Pancreas (tissue), 10 donors: ENCODE data around the gene GALNT5. TPM values are rescaled to one million over a fixed set of nuclear protein-coding genes. Genes with fewer than 3 reads are reported as not detected.
"Not testable (repeated sequence)": the region's sequence is repeated elsewhere in the genome, so short reads cannot be mapped to it uniquely, and the experiment has no call there.

Experiments
- ATAC-seq, 4 donors: fragments of 200-7000 bp; cut with Tn5 transposase; one replicate each; pipeline versions ENCODE4 v1.8.0 to v1.9.1; 2020; ENCODE audit warnings: mild to moderate bottlenecking in 4 of 4, moderate library complexity in 4 of 4
- DNase-seq, 6 donors: peaks; one replicate each; pipeline ENCODE4 v3.0.0-alpha.2; 2020
- FAIRE-seq: peaks from 2 replicates; lab custom pipeline; 2012; peaks lifted over from hg19 to GRCh38; lab: Jason Lieb, UNC
- H3K27ac ChIP-seq, 4 donors: fragments of 200-600 bp; sonication (generic); 1 replicate in 3 of 4; 2 replicates in 1 of 4; pipeline versions ENCODE4 v1.5.0 to v1.8.0; 2020
- H3K27me3 ChIP-seq, 4 donors: fragments of 200-600 bp; one replicate each; pipeline ENCODE4 v1.8.0; 2021
- H3K36me3 ChIP-seq, 3 donors: fragments of 200-600 bp; sonication (generic) in 1 of 3; one replicate each; pipeline versions ENCODE4 v1.5.0 to v1.8.0; 2020 to 2021
- H3K4me1 ChIP-seq, 3 donors: fragments of 200-600 bp; one replicate each; pipeline ENCODE4 v1.8.0; 2021
- H3K4me3 ChIP-seq, 4 donors: fragments of 200-600 bp; sonication (generic) in 2 of 4; one replicate each; pipeline versions ENCODE4 v1.5.0 to v1.8.0; 2020 to 2021
- H3K9me3 ChIP-seq, 4 donors: fragments of 200-600 bp; one replicate each; pipeline ENCODE4 v1.8.0; 2021
- WGBS, 2 donors: extraction: QIAGEN DNeasy Blood & Tissue Kit; methylation state at CpG; one replicate each; pipeline ENCODE4 v1.1.7; 2013; 5-methylcytosine and 5-hydroxymethylcytosine counted together
- intact Hi-C, 3 donors: fragments of 100-400 bp; cut with DNase I; formaldehyde crosslinking; loops; one replicate each; pipeline versions ENCODE4 v1.11.1 to v1.14.2; 2022
- polyA plus RNA-seq, 2 donors: library from polyadenylated mRNA; stranded (reverse); fragments of 200-250 nt; gene quantifications; one replicate each; pipeline ENCODE4 v1.2.3, GENCODE V29; 2013
- total RNA-seq, 6 donors: library from RNA; stranded (reverse); fragmentation: NEBNext Ultra II Directional in 4 of 6; extraction: Animal tissue kit (Norgen Biotek cat#: 25700) in 4 of 6; gene quantifications; one replicate each; pipeline versions ENCODE4 v1.2.1 to v1.2.4, GENCODE V29; 2021 to 2023
- TF ChIP-seq, protein P1 (sequence below), 4 donors: fragments of 200-600 bp; sonication (generic) in 3 of 4; IDR thresholded peaks; one replicate each; pipeline versions ENCODE4 v1.5.0 to v1.8.0; 2021; ENCODE audit warnings: antibody characterized with exemption in 4 of 4
- donor health status: healthy with polysubstance abuse.
- donor health status: DM: no; HTN: no; CAD: no; lungs with moderate emphysema.
- donor health status: DM: no; HTN: no; CAD: no.
- donor health status: control.
- donor health status: control.
- donor health status: Bipolar disorder and iron deficiency.
- donor health status: DM: yes; HTN: yes; CAD: no.
- donor health status: DM: no; HTN: no; CAD: no.
- donor health status: DM: no; HTN: no; CAD: no.
- donor health status: DM: yes; HTN: yes; CAD: no.

Gene GALNT5
- total and polyA plus RNA-seq, 8 donors, result 0.08 to 0.60 (median 0.16) TPM; not detected in 2

DNA sequence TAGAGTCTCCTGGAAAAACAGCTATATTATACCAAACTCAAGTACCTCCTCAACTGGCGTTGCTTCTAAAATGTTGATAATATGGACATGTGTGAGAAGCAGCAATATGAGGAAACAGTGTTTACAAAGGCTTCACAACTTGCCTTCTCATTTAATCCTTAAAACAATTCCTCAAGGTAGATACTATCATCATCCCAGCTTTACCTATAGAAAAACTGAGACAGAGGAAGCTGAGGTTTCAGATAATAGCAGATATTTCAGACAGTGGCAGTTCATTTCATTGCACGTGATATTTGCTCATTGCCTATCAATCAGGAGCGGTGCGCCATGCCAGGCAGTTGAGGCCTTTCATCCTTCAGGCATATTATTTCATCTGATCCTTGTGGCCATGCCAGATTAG lies 8.3 kb downstream of the GALNT5 start:
- Histone ChIP-seq H3K9me3 (no peaks in the 10 kb centered on the region), H3K36me3 (no peaks in the 10 kb centered on the region), H3K4me3 (no peak overlapping the region), H3K27ac (no peak overlapping the region), H3K27me3 (no peaks in the 10 kb centered on the region), H3K4me1 (no peaks in the 10 kb centered on the region)
- WGBS, 2 donors, result 81 to 83% methylated on average over 4 of the region's 4 CpGs
- no peak for FAIRE-seq
- TF ChIP-seq, protein P1, sequence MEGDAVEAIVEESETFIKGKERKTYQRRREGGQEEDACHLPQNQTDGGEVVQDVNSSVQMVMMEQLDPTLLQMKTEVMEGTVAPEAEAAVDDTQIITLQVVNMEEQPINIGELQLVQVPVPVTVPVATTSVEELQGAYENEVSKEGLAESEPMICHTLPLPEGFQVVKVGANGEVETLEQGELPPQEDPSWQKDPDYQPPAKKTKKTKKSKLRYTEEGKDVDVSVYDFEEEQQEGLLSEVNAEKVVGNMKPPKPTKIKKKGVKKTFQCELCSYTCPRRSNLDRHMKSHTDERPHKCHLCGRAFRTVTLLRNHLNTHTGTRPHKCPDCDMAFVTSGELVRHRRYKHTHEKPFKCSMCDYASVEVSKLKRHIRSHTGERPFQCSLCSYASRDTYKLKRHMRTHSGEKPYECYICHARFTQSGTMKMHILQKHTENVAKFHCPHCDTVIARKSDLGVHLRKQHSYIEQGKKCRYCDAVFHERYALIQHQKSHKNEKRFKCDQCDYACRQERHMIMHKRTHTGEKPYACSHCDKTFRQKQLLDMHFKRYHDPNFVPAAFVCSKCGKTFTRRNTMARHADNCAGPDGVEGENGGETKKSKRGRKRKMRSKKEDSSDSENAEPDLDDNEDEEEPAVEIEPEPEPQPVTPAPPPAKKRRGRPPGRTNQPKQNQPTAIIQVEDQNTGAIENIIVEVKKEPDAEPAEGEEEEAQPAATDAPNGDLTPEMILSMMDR (IDR thresholded peaks at IDR 0.05), result no peak
- intact Hi-C loops, result no loop called here
- ATAC-seq, result no peak
- DNase-seq, result no peak

- ATAC-seq (no peak), FAIRE-seq (no peak), DNase-seq (no peak)
- Histone ChIP-seq H3K9me3 (no peaks in the 10 kb centered on the region), H3K4me3 (no peak overlapping the region), H3K4me1 (no peaks in the 10 kb centered on the region), H3K36me3 (no peaks in the 10 kb centered on the region), H3K27me3 (no peaks in the 10 kb centered on the region), H3K27ac (no peak overlapping the region)
- intact Hi-C loops, result no loop called here
- WGBS, 2 donors, result 53 to 59% methylated on average over 2 of the region's 2 CpGs
- TF ChIP-seq, protein P1 (IDR thresholded peaks at IDR 0.05), result no peak
Observed at GRCh38 chr2:157267476-157267875, 10.0 kb downstream of the GALNT5 start.

DNA sequence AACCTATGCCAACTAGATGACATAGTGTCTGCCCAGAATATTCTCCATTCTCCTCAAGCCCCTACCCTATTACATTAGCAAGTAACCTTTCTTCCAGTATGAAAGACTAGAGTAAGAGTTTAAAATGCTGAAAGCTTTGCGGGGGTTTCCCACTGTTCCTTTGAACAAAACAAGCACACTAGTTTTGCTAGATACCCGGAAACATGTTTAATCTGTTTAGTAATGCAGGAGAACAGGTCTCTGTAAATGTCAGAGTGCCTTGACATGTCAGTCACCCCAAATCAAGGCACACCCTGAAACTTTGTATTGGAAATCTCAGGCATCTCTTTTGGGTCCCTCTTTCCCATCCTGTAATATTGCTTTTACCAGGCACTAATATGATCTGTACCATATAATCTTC lies 11.6 kb downstream of the GALNT5 start:
- WGBS, 2 donors, result 71 to 79% methylated on average over 2 of the region's 2 CpGs
- ATAC-seq (no peak), DNase-seq (no peak), FAIRE-seq (no peak)
- Histone ChIP-seq H3K4me1 (no peaks in the 10 kb centered on the region), H3K4me3 (no peak overlapping the region), H3K27me3 (no peaks in the 10 kb centered on the region), H3K9me3 (no peaks in the 10 kb centered on the region), H3K36me3 (no peaks in the 10 kb centered on the region), H3K27ac (no peak overlapping the region)
- TF ChIP-seq, protein P1 (IDR thresholded peaks at IDR 0.05), result no peak
- intact Hi-C loops, result no loop called here

DNA sequence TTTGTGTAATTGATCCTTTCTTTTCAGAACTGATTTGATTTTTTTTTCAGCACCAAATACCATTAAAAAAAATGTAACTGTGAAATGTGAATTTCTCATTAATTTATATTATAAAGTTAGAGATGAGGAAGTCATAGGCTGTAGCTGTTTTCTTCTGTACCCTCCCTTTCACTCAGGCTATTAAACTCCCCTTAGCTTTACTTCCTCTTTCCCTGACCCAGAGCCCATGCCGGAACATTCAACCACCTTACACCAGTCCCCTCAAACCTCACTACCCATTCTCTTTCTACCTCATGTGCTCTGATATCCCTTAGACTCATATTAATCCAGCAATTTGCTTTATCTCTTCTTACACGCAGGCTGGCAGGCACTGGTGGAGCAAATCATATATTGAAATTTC lies 12.4 kb downstream of the GALNT5 start:
- Histone ChIP-seq H3K36me3 (no peaks in the 10 kb centered on the region), H3K9me3 (no peaks in the 10 kb centered on the region), H3K27ac (no peak overlapping the region), H3K4me3 (no peak overlapping the region), H3K27me3 (no peaks in the 10 kb centered on the region), H3K4me1 (no peaks in the 10 kb centered on the region)
- FAIRE-seq (no peak), ATAC-seq (no peak), DNase-seq (no peak)
- TF ChIP-seq, protein P1 (IDR thresholded peaks at IDR 0.05), result no peak
- 65 to 72% methylated on average over 2 of the region's 2 CpGs for WGBS, 2 donors
- intact Hi-C loops, result no loop called here

GRCh38 chr2:157271590-157272203 lies 14.2 kb downstream of the GALNT5 start:
- intact Hi-C loops, result no loop called here
- Histone ChIP-seq H3K27ac (no peak overlapping the region), H3K4me3 (no peak overlapping the region), H3K4me1 (no peaks in the 10 kb centered on the region), H3K9me3 (no peaks in the 10 kb centered on the region), H3K27me3 (no peaks in the 10 kb centered on the region), H3K36me3 (no peaks in the 10 kb centered on the region)
- ATAC-seq (no peak), FAIRE-seq (no peak), DNase-seq (no peak)
- WGBS, 2 donors, result 86 to 96% methylated on average over 1 of the region's 1 CpG
- TF ChIP-seq, protein P1 (IDR thresholded peaks at IDR 0.05), result no peak

- H3K27ac ChIP-seq, DNase-seq, FAIRE-seq, H3K4me1 ChIP-seq, H3K36me3 ChIP-seq, H3K4me3 ChIP-seq, H3K9me3 ChIP-seq, H3K27me3 ChIP-seq, intact Hi-C loops, ATAC-seq: not testable (repeated sequence)
- 60% methylated on average over 7 of the region's 7 CpGs for WGBS, 2 donors
Observed at GRCh38 chr2:157279311-157279710, 21.8 kb downstream of the GALNT5 start.
